ENCODE measurements around the gene MASP1.

GRCh38 chr3:187185759-187186158 is 105.8 kb downstream of the MASP1 start:
- TF ChIP-seq CTCF (conservative IDR thresholded peaks at IDR 0.05; ENCODE audit: low read depth, low read length) (no peak), SMC3 (IDR thresholded peaks at IDR 0.05; ENCODE audit: low read depth, low read length) (no peak), MAZ (IDR thresholded peaks at IDR 0.05; ENCODE audit: borderline replicate concordance, low read depth, low read length) (no peak), POLR2A (IDR thresholded peaks at IDR 0.05; ENCODE audit: low read depth, low read length) (no peak), FOS (IDR thresholded peaks at IDR 0.05; ENCODE audit: low read depth, low read length) (no peak), RAD21 (IDR thresholded peaks at IDR 0.05; ENCODE audit: low read length) (no peak), NFE2L2 (IDR thresholded peaks at IDR 0.05; ENCODE audit: low read depth, low read length) (no peak), RCOR1 (IDR thresholded peaks at IDR 0.05; ENCODE audit: insufficient replicate concordance, low read length) (no peak), MXI1 (IDR thresholded peaks at IDR 0.05; ENCODE audit: borderline replicate concordance, low read depth, low read length) (no peak)

Data from IMR-90 (cell line).